Measurements from ENCODE around the gene ARHGEF28.

Gene ARHGEF28

DNA sequence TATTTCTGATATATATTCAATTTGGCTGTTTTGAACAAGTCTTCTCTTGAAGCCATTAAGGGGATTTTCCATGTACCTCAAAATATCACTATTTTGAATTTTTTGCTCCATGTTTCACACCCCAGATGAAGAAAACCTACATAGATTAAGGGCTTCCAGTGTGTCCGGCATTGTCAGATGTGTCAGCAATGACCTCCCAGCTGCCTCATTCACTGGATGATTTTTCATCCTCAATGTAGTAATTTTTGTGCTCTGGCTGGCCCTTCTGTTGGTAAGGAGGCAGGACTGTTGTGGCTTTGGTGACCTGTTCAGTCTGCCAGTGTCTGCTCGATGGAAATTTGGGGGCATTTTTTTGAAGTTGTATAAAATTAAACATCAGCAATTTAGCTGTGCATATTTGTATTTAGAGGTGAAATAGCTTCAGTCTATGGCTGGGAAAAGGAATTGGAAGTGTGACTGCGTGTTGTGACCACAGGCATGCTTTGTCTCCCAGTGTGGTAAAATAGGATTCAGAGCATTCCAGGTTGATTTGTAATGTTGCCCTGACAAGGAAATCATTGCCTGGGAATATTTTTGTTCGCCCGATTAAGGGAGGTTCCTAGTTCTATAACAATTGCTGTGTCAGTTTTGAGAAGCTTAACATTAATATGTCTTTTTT lies 312.4 kb downstream of the ARHGEF28 start:
- no peak for TF ChIP-seq EZH2 (optimal IDR thresholded peaks at IDR 0.05; ENCODE audit: low read depth, low read length)
- no peak for TF ChIP-seq EZH2phosphoT487 (IDR thresholded peaks at IDR 0.05; ENCODE audit: low read length)
- TF ChIP-seq, protein P1, sequence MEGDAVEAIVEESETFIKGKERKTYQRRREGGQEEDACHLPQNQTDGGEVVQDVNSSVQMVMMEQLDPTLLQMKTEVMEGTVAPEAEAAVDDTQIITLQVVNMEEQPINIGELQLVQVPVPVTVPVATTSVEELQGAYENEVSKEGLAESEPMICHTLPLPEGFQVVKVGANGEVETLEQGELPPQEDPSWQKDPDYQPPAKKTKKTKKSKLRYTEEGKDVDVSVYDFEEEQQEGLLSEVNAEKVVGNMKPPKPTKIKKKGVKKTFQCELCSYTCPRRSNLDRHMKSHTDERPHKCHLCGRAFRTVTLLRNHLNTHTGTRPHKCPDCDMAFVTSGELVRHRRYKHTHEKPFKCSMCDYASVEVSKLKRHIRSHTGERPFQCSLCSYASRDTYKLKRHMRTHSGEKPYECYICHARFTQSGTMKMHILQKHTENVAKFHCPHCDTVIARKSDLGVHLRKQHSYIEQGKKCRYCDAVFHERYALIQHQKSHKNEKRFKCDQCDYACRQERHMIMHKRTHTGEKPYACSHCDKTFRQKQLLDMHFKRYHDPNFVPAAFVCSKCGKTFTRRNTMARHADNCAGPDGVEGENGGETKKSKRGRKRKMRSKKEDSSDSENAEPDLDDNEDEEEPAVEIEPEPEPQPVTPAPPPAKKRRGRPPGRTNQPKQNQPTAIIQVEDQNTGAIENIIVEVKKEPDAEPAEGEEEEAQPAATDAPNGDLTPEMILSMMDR (IDR thresholded peaks at IDR 0.05; ENCODE audit: low read length): no peak
- H3K27me3 ChIP-seq (replicated peaks; ENCODE audit: insufficient read depth, low read length): no peaks in the 10 kb centered on the region
- H3K4me3 ChIP-seq (ENCODE audit: low read length): no peak overlapping the region
- DNase-seq: no peak
- no peaks in the 10 kb centered on the region for H3F3A ChIP-seq (ENCODE audit: insufficient read depth, low read length)
- no peak overlapping the region for H2AFZ ChIP-seq (ENCODE audit: low read length)
- H3K9me2 ChIP-seq (replicated peaks; ENCODE audit: insufficient read depth, low read length): no peaks in the 10 kb centered on the region
- no peaks in the 10 kb centered on the region for H3K9me3 ChIP-seq (replicated peaks; ENCODE audit: insufficient read depth, low read length)
- H3K36me3 ChIP-seq (replicated peaks; ENCODE audit: insufficient read depth, low read length): no peaks in the 10 kb centered on the region
- H4K20me1 ChIP-seq (ENCODE audit: insufficient read depth, low read length): no peaks in the 10 kb centered on the region
- no peaks in the 10 kb centered on the region for H3K79me2 ChIP-seq (ENCODE audit: low read length)
- H3K4me2 ChIP-seq (ENCODE audit: low read depth, low read length): no peak overlapping the region
- no peaks in the 10 kb centered on the region for H3K4me1 ChIP-seq (ENCODE audit: low read length)
- no peak overlapping the region for H3K9ac ChIP-seq (ENCODE audit: low read length)
- no peak overlapping the region for H3K27ac ChIP-seq (ENCODE audit: low read length)

DNA sequence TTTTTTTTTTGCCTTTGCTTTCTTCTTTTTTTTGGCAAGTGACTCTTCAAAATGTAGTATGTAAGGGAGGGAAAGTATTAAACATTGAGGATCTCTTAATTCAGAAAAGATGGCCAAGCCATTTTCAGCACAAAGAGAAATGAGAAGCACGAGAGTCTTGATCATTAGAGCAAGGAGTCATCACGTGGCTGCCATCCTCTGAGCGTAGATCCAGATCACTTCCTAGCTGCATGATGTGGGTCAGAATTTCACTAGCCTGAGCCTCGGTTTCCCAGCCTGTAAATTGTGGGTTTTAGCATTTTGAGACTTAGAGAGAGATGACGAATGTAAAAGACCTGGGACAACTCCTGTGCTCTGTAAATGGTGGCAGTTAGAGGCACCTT lies 312.9 kb downstream of the ARHGEF28 start:
- Histone ChIP-seq H3K4me1 (ENCODE audit: low read length) (no peaks in the 10 kb centered on the region), H3K4me2 (ENCODE audit: low read depth, low read length) (no peak overlapping the region)

DNA sequence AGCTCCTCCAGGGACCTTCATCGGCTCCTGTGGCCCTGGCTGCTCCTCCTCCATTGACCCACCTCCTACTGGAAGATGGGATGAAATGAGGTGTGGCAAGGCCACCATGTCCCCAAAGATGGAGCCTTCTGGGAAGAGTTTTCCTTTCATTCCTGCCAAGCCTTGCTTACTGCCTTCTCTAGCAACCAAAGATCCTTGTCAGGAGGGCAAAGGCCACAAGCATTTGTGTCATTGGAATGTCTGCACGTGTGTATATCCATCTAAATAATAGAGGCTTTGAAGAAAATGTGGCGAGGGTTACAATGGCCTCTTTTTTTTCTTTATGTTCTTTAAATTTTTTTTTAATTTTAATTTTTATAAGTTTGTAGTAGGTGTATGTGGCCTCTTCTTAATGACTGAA lies 313.6 kb downstream of the ARHGEF28 start:
- DNase-seq: no peak
- H3K4me2 ChIP-seq (ENCODE audit: low read depth, low read length): no peak overlapping the region
- H3K9me2 ChIP-seq (replicated peaks; ENCODE audit: insufficient read depth, low read length): no peaks in the 10 kb centered on the region
- TF ChIP-seq, protein P1 (IDR thresholded peaks at IDR 0.05; ENCODE audit: low read length): no peak
- TF ChIP-seq EZH2phosphoT487 (IDR thresholded peaks at IDR 0.05; ENCODE audit: low read length) (no peak), EZH2 (optimal IDR thresholded peaks at IDR 0.05; ENCODE audit: low read depth, low read length) (no peak)
- no peaks in the 10 kb centered on the region for H3K79me2 ChIP-seq (ENCODE audit: low read length)
- no peak overlapping the region for H3K27ac ChIP-seq (ENCODE audit: low read length)
- no peaks in the 10 kb centered on the region for H3K9me3 ChIP-seq (replicated peaks; ENCODE audit: insufficient read depth, low read length)
- H3K4me3 ChIP-seq (ENCODE audit: low read length): no peak overlapping the region
- no peaks in the 10 kb centered on the region for H3F3A ChIP-seq (ENCODE audit: insufficient read depth, low read length)
- H3K4me1 ChIP-seq (ENCODE audit: low read length): no peaks in the 10 kb centered on the region
- no peak overlapping the region for H2AFZ ChIP-seq (ENCODE audit: low read length)
- H3K27me3 ChIP-seq (replicated peaks; ENCODE audit: insufficient read depth, low read length): no peaks in the 10 kb centered on the region
- no peaks in the 10 kb centered on the region for H3K36me3 ChIP-seq (replicated peaks; ENCODE audit: insufficient read depth, low read length)
- no peak overlapping the region for H3K9ac ChIP-seq (ENCODE audit: low read length)
- no peaks in the 10 kb centered on the region for H4K20me1 ChIP-seq (ENCODE audit: insufficient read depth, low read length)

More for the DNA sequence above, 312.9 kb downstream of the ARHGEF28 start:
- no peak overlapping the region for H2AFZ ChIP-seq (ENCODE audit: low read length)
- no peak overlapping the region for H3K9ac ChIP-seq (ENCODE audit: low read length)
- no peaks in the 10 kb centered on the region for H3K9me2 ChIP-seq (replicated peaks; ENCODE audit: insufficient read depth, low read length)
- no peaks in the 10 kb centered on the region for H3K79me2 ChIP-seq (ENCODE audit: low read length)
- no peak for TF ChIP-seq EZH2phosphoT487 (IDR thresholded peaks at IDR 0.05; ENCODE audit: low read length)
- no peaks in the 10 kb centered on the region for H3K36me3 ChIP-seq (replicated peaks; ENCODE audit: insufficient read depth, low read length)
- no peak overlapping the region for H3K27ac ChIP-seq (ENCODE audit: low read length)
- DNase-seq: no peak
- H3F3A ChIP-seq (ENCODE audit: insufficient read depth, low read length): no peaks in the 10 kb centered on the region
- H3K27me3 ChIP-seq (replicated peaks; ENCODE audit: insufficient read depth, low read length): no peaks in the 10 kb centered on the region
- H4K20me1 ChIP-seq (ENCODE audit: insufficient read depth, low read length): no peaks in the 10 kb centered on the region
- H3K9me3 ChIP-seq (replicated peaks; ENCODE audit: insufficient read depth, low read length): no peaks in the 10 kb centered on the region
- no peak overlapping the region for H3K4me3 ChIP-seq (ENCODE audit: low read length)

DNA sequence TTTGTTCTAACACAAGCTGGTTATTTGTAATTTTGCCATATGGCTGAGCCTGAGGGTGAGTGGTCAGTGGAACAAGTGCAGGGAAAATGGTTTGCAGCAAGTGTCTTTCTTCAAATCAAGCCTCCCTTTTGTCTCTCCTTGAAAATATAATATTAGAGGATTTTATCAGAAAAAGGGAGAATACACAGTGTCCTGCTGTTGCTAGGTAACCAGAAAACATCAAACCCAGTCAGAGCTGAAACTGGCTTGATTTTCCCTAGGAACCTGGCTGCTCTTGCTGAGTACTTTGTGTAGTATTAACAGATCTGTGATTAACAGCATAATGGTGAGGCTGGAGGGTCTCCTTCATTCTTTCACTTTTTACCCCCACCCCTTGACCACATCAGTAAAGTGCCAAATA lies 314.0 kb downstream of the ARHGEF28 start:
- DNase-seq: no peak
- no peaks in the 10 kb centered on the region for H3K9me2 ChIP-seq (replicated peaks; ENCODE audit: insufficient read depth, low read length)
- TF ChIP-seq EZH2phosphoT487 (IDR thresholded peaks at IDR 0.05; ENCODE audit: low read length): no peak
- TF ChIP-seq, protein P1 (IDR thresholded peaks at IDR 0.05; ENCODE audit: low read length): no peak
- H3K79me2 ChIP-seq (ENCODE audit: low read length): no peaks in the 10 kb centered on the region
- no peaks in the 10 kb centered on the region for H3K27me3 ChIP-seq (replicated peaks; ENCODE audit: insufficient read depth, low read length)
- H4K20me1 ChIP-seq (ENCODE audit: insufficient read depth, low read length): no peaks in the 10 kb centered on the region
- no peaks in the 10 kb centered on the region for H3K36me3 ChIP-seq (replicated peaks; ENCODE audit: insufficient read depth, low read length)
- no peak overlapping the region for H3K4me2 ChIP-seq (ENCODE audit: low read depth, low read length)
- no peak overlapping the region for H3K27ac ChIP-seq (ENCODE audit: low read length)
- H3F3A ChIP-seq (ENCODE audit: insufficient read depth, low read length): no peaks in the 10 kb centered on the region
- no peak overlapping the region for H3K4me3 ChIP-seq (ENCODE audit: low read length)
- no peak overlapping the region for H3K9ac ChIP-seq (ENCODE audit: low read length)
- no peaks in the 10 kb centered on the region for H3K9me3 ChIP-seq (replicated peaks; ENCODE audit: insufficient read depth, low read length)
- H2AFZ ChIP-seq (ENCODE audit: low read length): no peak overlapping the region
- no peaks in the 10 kb centered on the region for H3K4me1 ChIP-seq (ENCODE audit: low read length)
